Neural cell (in vitro differentiated cells): ENCODE measurements around the gene RNF133. TPM values are rescaled to one million over a fixed set of nuclear protein-coding genes. Genes with fewer than 3 reads are reported as not detected.
"Not testable (repeated sequence)": the region's sequence is repeated elsewhere in the genome, so short reads cannot be mapped to it uniquely, and the experiment has no call there.

Experiments used
- H2AFZ ChIP-seq: fragments of 200-600, 300-800 bp; sonication (generic), shearing (Covaris generic); 2 replicates; pipeline ENCODE4 v1.6.0; 2014; ENCODE audit warnings: low read depth, mild to moderate bottlenecking, antibody characterized with exemption, low read length, moderate library complexity
- H3F3A ChIP-seq: fragments of 200-600 bp; shearing (Covaris generic); 2 replicates; pipeline ENCODE4 v1.6.1; 2016; ENCODE audit warnings: mild to moderate bottlenecking, moderate library complexity, mixed read lengths, antibody characterized with exemption, low read length; ENCODE audit not compliant: insufficient read depth, poor library complexity, severe bottlenecking
- H3K27ac ChIP-seq: fragments of 200-600, 300-800 bp; sonication (generic), shearing (Covaris generic); 2 replicates; pipeline ENCODE4 v1.5.1; 2014; ENCODE audit warnings: mild to moderate bottlenecking, low read length, moderate library complexity
- H3K27me3 ChIP-seq: fragments of 300-800, 200-600 bp; sonication (generic), shearing (Covaris generic); 2 replicates; pipeline ENCODE4 v1.6.0; 2014; ENCODE audit warnings: mild to moderate bottlenecking, low read depth, low read length, moderate library complexity; ENCODE audit not compliant: insufficient read depth
- H3K36me3 ChIP-seq: fragments of 300-800, 200-600 bp; sonication (generic), shearing (Covaris generic); 2 replicates; pipeline ENCODE4 v1.5.1; 2014; ENCODE audit warnings: mild to moderate bottlenecking, antibody characterized with exemption, low read length, moderate library complexity; ENCODE audit not compliant: insufficient read depth
- H3K4me2 ChIP-seq: fragments of 300-800, 200-600 bp; sonication (generic), shearing (Covaris generic); 2 replicates; pipeline ENCODE4 v1.6.0; 2014; ENCODE audit warnings: mild to moderate bottlenecking, low read length
- H3K4me3 ChIP-seq: fragments of 300-800, 200-600 bp; sonication (generic), shearing (Covaris generic); 2 replicates; pipeline ENCODE4 v1.5.1; 2014; ENCODE audit warnings: mild to moderate bottlenecking, low read length, moderate library complexity
- H3K79me2 ChIP-seq: fragments of 200-600 bp; shearing (Covaris generic); replicated peaks from 2 replicates; pipeline ENCODE4 v1.6.0; 2014; ENCODE audit warnings: mild to moderate bottlenecking, low read length, moderate library complexity; ENCODE audit not compliant: insufficient read depth
- H3K9ac ChIP-seq: fragments of 300-800, 200-600 bp; sonication (generic), shearing (Covaris generic); 2 replicates; pipeline ENCODE4 v1.6.1; 2016; ENCODE audit warnings: mild to moderate bottlenecking, low read length, mixed read lengths
- H3K9me2 ChIP-seq: fragments of 200-600 bp; shearing (Covaris generic); 2 replicates; pipeline ENCODE4 v1.6.1; 2016; ENCODE audit warnings: mild to moderate bottlenecking, low read length, mixed read lengths; ENCODE audit not compliant: insufficient read depth
- H3K9me3 ChIP-seq: fragments of 200-600, 300-800 bp; sonication (generic), shearing (Covaris generic); 2 replicates; pipeline ENCODE4 v1.6.1; 2016; ENCODE audit warnings: mild to moderate bottlenecking, mixed run types, low read length, moderate library complexity, mixed read lengths
- H4K20me1 ChIP-seq: fragments of 200-600 bp; shearing (Covaris generic); 2 replicates; pipeline ENCODE4 v1.6.1; 2016; ENCODE audit warnings: mild to moderate bottlenecking, mixed run types; ENCODE audit not compliant: insufficient read depth
- CTCF ChIP-seq: fragments of 450-650 bp; IDR thresholded peaks from 2 replicates; pipeline ENCODE4 v1.5.1; 2014; ENCODE audit warnings: antibody characterized with exemption, mild to moderate bottlenecking, moderate library complexity; ENCODE audit not compliant: poor library complexity, severe bottlenecking
- EP300 ChIP-seq: fragments of 450-650 bp; conservative IDR thresholded peaks from 2 replicates; pipeline ENCODE4 v1.6.1; 2014; ENCODE audit warnings: antibody characterized with exemption, mild to moderate bottlenecking, moderate library complexity; ENCODE audit not compliant: poor library complexity, severe bottlenecking
- EZH2 ChIP-seq: fragments of 200-600, 300-800 bp; shearing (Covaris generic), sonication (generic); IDR thresholded peaks from 2 replicates; pipeline ENCODE4 v1.6.1; 2014; ENCODE audit warnings: antibody characterized with exemption, low read length, borderline replicate concordance, mild to moderate bottlenecking; ENCODE audit not compliant: insufficient read depth, poor library complexity, severe bottlenecking
- MXI1 ChIP-seq: fragments of 450-650 bp; conservative IDR thresholded peaks from 2 replicates; pipeline ENCODE4 v1.6.1; 2014; ENCODE audit warnings: antibody characterized with exemption, mild to moderate bottlenecking; ENCODE audit not compliant: poor library complexity, severe bottlenecking
- POLR2AphosphoS5 ChIP-seq: IDR thresholded peaks from 2 replicates; pipeline ENCODE4 v1.6.1; 2012
- RAD21 ChIP-seq: fragments of 450-650 bp; conservative IDR thresholded peaks from 2 replicates; pipeline ENCODE4 v1.6.1; 2014; ENCODE audit warnings: antibody characterized with exemption, mild to moderate bottlenecking, moderate library complexity
- SMC3 ChIP-seq: fragments of 450-650 bp; conservative IDR thresholded peaks from 2 replicates; pipeline ENCODE4 v1.6.1; 2014; ENCODE audit warnings: antibody characterized with exemption, mild to moderate bottlenecking, moderate library complexity; ENCODE audit not compliant: poor library complexity
- TAF1 ChIP-seq: IDR thresholded peaks from 2 replicates; pipeline ENCODE4 v1.6.1; 2012; ENCODE audit warnings: low read depth
- polyA plus RNA-seq: library from polyadenylated mRNA; depleted of rRNA; stranded (reverse); fragments of >200 nt; gene quantifications from 2 replicates; pipeline ENCODE4 v1.2.3, GENCODE V29; 2014
- TF ChIP-seq, protein P1 (sequence below): IDR thresholded peaks from 2 replicates; pipeline ENCODE4 v1.6.1; 2012; ENCODE audit warnings: borderline replicate concordance

Gene RNF133
- polyA plus RNA-seq, 1 donor from 2014 or later = not detected

GRCh38 chr7:122684504-122684903 lies 14.4 kb downstream of the RNF133 start:
- H3K9me2 ChIP-seq = no peaks in the 10 kb centered on the region
- H3K4me3 ChIP-seq = no peak overlapping the region
- no peaks in the 10 kb centered on the region for H4K20me1 ChIP-seq
- H3K9me3 ChIP-seq = no peaks in the 10 kb centered on the region
- no peak overlapping the region for H3K27ac ChIP-seq
- H3K9ac ChIP-seq = no peak overlapping the region
- TF ChIP-seq CTCF = no peak
- TF ChIP-seq TAF1 = no peak
- no peak for TF ChIP-seq EZH2
- TF ChIP-seq RAD21 = no peak
- no peak for TF ChIP-seq SMC3
- no peak for TF ChIP-seq POLR2AphosphoS5
- no peak for TF ChIP-seq MXI1
- no peak for TF ChIP-seq EP300
- TF ChIP-seq, protein P1, sequence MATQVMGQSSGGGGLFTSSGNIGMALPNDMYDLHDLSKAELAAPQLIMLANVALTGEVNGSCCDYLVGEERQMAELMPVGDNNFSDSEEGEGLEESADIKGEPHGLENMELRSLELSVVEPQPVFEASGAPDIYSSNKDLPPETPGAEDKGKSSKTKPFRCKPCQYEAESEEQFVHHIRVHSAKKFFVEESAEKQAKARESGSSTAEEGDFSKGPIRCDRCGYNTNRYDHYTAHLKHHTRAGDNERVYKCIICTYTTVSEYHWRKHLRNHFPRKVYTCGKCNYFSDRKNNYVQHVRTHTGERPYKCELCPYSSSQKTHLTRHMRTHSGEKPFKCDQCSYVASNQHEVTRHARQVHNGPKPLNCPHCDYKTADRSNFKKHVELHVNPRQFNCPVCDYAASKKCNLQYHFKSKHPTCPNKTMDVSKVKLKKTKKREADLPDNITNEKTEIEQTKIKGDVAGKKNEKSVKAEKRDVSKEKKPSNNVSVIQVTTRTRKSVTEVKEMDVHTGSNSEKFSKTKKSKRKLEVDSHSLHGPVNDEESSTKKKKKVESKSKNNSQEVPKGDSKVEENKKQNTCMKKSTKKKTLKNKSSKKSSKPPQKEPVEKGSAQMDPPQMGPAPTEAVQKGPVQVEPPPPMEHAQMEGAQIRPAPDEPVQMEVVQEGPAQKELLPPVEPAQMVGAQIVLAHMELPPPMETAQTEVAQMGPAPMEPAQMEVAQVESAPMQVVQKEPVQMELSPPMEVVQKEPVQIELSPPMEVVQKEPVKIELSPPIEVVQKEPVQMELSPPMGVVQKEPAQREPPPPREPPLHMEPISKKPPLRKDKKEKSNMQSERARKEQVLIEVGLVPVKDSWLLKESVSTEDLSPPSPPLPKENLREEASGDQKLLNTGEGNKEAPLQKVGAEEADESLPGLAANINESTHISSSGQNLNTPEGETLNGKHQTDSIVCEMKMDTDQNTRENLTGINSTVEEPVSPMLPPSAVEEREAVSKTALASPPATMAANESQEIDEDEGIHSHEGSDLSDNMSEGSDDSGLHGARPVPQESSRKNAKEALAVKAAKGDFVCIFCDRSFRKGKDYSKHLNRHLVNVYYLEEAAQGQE = no peak
- H3K36me3 ChIP-seq = no peaks in the 10 kb centered on the region
- no peaks in the 10 kb centered on the region for H3K27me3 ChIP-seq
- H3K4me2 ChIP-seq = no peak overlapping the region
- H3F3A ChIP-seq = no peaks in the 10 kb centered on the region
- no peaks in the 10 kb centered on the region for H3K79me2 ChIP-seq
- no peak overlapping the region for H2AFZ ChIP-seq

DNA sequence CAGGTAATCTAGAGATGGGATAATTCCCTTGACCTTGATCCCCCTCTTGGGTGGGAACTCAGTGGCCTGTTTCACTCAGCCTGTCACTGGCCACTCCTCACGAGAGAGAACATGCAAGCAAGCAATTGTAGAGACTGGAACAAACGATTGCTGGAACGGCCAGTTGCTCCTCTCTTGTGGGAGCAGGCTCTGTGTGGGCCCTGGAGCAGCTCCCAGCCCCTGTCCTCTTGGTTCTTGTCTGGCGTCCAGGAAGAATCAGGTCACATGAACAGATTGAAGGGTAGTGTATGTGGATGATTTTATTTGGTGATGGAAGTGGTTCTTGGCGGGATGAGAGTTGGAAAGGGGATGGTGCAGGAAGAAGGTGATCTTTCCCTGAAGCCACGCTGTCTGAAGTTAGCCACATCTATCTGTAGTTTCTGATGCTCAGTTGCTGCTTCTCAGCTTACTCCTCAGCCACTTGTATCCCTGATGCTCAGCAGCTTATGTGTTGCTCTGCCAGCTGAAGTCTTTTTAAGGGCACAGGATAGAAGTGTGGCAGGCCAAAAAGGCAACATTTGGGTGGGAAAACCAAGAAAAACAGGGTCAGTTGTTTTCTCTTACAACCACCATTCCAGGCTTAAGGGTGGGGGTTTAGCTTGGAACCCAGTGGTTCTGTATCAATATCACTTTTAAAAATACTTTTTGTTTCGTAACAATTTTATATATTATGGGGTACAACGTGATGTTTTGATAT lies 15.9 kb downstream of the RNF133 start:
- H3K4me3 ChIP-seq = no peak overlapping the region
- no peaks in the 10 kb centered on the region for H3K79me2 ChIP-seq
- no peak overlapping the region for H2AFZ ChIP-seq
- H3K9me2 ChIP-seq = no peaks in the 10 kb centered on the region
- no peak overlapping the region for H3K27ac ChIP-seq
- no peak overlapping the region for H3K9ac ChIP-seq
- no peaks in the 10 kb centered on the region for H3K9me3 ChIP-seq
- no peaks in the 10 kb centered on the region for H3K27me3 ChIP-seq
- no peaks in the 10 kb centered on the region for H3F3A ChIP-seq
- H3K4me2 ChIP-seq = no peak overlapping the region
- H3K36me3 ChIP-seq = no peaks in the 10 kb centered on the region
- H4K20me1 ChIP-seq = no peaks in the 10 kb centered on the region
- TF ChIP-seq SMC3 (no peak), POLR2AphosphoS5 (no peak), TAF1 (no peak), EZH2 (no peak), RAD21 (no peak), EP300 (no peak), MXI1 (no peak), CTCF (no peak)
- TF ChIP-seq, protein P1 = no peak

DNA sequence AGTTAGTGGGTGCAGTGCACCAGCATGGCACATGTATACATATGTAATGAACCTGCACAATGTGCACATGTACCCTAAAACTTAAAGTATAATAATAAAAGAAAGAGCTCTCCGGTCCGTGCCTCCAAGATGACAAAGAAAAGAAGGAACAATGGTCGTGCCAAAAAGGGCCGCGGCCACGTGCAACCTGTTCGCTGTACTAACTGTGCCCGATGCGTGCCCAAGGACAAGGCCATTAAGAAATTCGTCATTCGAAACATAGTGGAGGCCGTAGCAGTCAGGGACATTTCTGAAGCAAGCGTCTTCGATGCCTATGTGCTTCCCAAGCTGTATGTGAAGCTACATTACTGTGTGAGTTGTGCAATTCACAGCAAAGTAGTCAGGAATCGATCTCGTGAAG lies 17.7 kb downstream of the RNF133 start:
- not testable (repeated sequence) for H3K36me3 ChIP-seq, H3K9me2 ChIP-seq, H3K27ac ChIP-seq, H2AFZ ChIP-seq, H3K4me2 ChIP-seq, H3K9ac ChIP-seq, H4K20me1 ChIP-seq, H3K27me3 ChIP-seq, H3F3A ChIP-seq, H3K4me3 ChIP-seq, H3K79me2 ChIP-seq, H3K9me3 ChIP-seq
